Measurements from ENCODE around the gene VENTX.

GRCh38 chr10:133262696-133263095 lies 25.0 kb downstream of the VENTX start:
- TF ChIP-seq CTCF (IDR thresholded peaks at IDR 0.05; ENCODE audit: low read depth, low read length, poor library complexity, severe bottlenecking) (no peak), EZH2phosphoT487 (IDR thresholded peaks at IDR 0.05; ENCODE audit: borderline replicate concordance, low read length) (no peak)

Measured in DOHH2 (cell line).